M059J (cell line): Measurements from ENCODE around the gene CHCHD1. TPM values are rescaled to one million over a fixed set of nuclear protein-coding genes. Genes with fewer than 3 reads are reported as not detected.
"Not testable (repeated sequence)": the region's sequence is repeated elsewhere in the genome, so short reads cannot be mapped to it uniquely, and the experiment has no call there.

Experiments used
- DNase-seq: peaks from one replicate; pipeline ENCODE4 v3.0.0-alpha.2; 2012; ENCODE audit warnings: low read depth
- total RNA-seq: library from RNA; depleted of rRNA; stranded (reverse); fragments of >200 nt; shearing (Covaris generic); gene quantifications from 2 replicates; pipeline ENCODE4 v1.2.3, GENCODE V29; 2014

The CHCHD1 gene
- total RNA-seq, 1 experiment from 2014 or later: 62.3 TPM

DNA sequence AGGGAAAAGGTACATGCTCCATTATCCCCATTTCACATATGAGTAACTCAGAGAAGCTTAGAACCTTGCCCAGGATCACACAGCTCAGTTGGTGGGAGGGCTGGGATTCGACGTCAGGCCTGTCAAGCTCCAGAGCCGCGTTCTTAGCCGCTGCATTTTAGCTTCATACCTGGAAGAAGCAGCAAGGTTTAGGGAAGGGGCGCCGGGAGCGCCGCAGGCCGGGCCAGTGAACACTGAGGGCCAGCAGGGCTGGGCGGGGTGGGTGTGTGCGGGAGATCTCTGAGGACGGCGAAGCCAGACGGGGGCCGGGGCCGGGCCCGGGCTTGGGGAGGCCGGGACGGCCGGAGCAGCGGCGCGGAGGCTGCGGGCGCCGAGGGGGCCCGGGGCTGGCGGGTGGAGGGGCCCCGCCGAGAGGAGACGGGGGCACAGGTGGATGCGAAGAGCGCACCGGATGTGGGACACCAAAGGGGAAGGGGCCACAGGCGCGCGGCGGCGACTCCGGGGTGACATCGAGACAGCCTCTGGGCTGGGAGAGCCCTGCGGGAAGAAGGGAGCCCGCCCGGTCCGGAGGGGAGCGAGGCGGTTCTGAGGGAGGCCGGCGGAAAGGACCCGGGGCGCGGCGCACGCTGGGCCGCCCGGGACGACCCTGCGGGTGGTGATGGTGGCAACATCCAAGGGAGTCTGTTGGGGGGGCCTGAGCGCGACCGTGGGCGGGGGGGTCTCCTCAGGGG, 29.1 kb downstream of the CHCHD1 start:
- DNase-seq: peak; percentile 22

GRCh38 chr10:73812657-73813056, 30.8 kb downstream of the CHCHD1 start:
- DNase-seq: no peak

GRCh38 chr10:73813333-73813732, 31.5 kb downstream of the CHCHD1 start:
- DNase-seq: no peak

GRCh38 chr10:73814276-73814895, 32.5 kb downstream of the CHCHD1 start:
- DNase-seq: no peak

GRCh38 chr10:73814896-73815718, 33.3 kb downstream of the CHCHD1 start:
- no peak for DNase-seq

GRCh38 chr10:73815719-73816030, 33.8 kb downstream of the CHCHD1 start:
- no peak for DNase-seq

- no peak for DNase-seq
Measured at GRCh38 chr10:73816917-73817729, 35.3 kb downstream of the CHCHD1 start.

DNA sequence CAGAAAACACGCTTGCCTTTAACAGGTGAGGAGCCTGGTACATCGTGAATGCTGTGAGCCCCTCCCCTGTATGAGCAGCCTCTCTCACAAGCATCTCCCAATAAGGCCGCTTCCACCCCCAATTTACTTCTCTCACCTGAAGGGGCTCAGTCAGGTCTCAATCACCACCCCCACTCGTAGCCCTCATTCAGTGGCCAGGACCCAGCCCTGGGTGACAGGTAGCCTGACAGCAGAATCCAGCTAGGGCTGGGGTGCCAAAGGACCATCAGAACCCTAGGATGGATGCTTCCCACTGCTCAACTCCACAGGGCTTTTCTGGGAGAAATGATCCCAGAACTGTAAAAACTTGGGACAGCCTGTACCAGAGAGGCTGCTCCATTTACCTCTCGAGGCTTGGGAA, 36.0 kb downstream of the CHCHD1 start:
- DNase-seq: no peak

- DNase-seq: no peak
Measured at GRCh38 chr10:73818402-73818801, 36.6 kb downstream of the CHCHD1 start.

- DNase-seq: no peak
Measured at GRCh38 chr10:73819081-73819480, 37.2 kb downstream of the CHCHD1 start.

DNA sequence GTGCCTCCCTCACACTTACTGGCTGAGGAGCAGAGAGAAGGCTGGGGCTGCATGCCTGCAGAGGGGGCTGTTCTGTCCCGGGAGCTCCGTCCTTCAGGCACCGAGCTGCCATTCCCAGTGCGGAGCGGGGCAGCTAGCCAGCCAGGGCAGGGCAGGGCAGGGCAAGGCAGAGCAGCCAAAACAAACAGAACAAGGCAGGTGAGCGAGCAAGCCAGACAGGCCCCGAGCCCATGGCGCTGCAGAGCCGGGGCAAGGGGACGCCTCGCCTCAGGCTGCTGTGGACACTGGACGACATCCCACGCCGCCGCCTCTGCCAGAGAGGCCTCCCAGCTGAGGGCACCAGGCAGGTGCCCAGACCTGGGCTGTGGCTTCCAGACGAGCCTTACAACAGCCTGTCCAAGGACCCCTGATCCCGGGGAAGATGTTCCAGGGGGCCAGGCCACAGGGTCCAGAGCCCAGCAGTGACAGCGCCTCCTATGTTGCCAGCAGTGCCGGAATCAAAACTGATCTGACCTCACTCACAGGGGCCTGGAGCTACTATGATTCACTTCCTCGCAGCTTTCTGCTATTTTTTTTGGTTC, 37.8 kb downstream of the CHCHD1 start:
- no peak for DNase-seq

DNA sequence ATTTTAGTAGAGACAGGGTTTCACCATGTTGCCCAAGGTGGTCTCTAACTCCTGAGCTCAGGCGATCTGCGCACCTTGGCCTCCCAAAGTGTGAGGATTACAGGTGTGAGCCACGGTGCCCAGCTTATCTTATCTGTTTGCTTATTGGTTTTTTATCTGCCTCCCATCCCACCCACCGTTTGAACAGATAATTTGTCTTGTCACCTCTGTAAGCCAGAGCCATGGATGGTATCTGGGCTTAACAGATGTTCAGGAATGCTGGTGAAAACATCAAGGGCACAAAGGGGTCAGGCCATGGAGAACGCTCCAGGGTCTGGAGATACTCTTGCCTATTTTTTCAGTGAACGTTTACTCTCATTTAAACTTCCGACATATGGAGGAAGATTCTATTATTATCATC, 41.5 kb downstream of the CHCHD1 start:
- no peak for DNase-seq

DNA sequence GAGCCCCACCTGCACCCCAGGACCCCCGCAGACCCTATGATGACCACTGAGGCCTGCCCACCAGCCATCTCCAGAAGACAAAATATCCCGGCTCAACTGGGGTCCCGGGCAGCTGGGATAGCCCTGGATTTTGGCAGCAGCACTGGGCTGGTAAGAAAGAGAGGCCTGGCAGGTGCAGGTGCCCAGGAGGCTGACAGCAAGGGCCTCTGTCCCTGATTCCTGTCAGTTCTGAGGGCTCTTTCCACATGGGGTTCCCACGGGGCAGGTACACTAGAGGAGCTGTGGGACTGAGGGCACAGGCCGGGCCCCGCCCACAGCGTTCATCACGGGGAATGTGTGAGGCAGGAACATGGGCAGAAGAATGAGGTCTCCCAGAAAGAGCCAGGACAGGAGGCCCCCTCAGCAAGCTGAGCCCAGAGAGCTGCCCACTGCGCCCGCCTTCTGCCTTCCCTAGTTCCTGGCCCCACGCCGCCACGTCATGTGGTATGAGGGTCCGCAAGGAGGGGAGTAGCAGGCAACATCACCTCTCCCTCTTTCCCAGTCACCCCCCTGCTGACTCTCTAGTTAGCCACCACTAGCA, 42.4 kb downstream of the CHCHD1 start:
- DNase-seq: no peak

- peak; percentile 96 for DNase-seq
Measured at GRCh38 chr10:73827346-73828089, 45.7 kb downstream of the CHCHD1 start.

- DNase-seq: peak; percentile 57
Measured at GRCh38 chr10:73828161-73828560, 46.3 kb downstream of the CHCHD1 start.

- not testable (repeated sequence) for DNase-seq
Measured at GRCh38 chr10:73829090-73829489, 47.2 kb downstream of the CHCHD1 start.
